IPS-NIHi11 (cell line): ENCODE data around the gene CARMIL1.
"Not testable (repeated sequence)": the region's sequence is repeated elsewhere in the genome, so short reads cannot be mapped to it uniquely, and the experiment has no call there.

ENCODE experiments used
- DNase-seq: peaks from one replicate; pipeline ENCODE4 v3.0.0; 2012; ENCODE audit warnings: mixed read lengths, low spot score

Gene CARMIL1

GRCh38 chr6:25444521-25444920 is 165.3 kb downstream of the CARMIL1 start:
- not testable (repeated sequence) for DNase-seq

GRCh38 chr6:25446830-25447569 is 167.8 kb downstream of the CARMIL1 start:
- no peak for DNase-seq

GRCh38 chr6:25447570-25447929 is 168.4 kb downstream of the CARMIL1 start:
- DNase-seq = no peak

- peak; percentile 43 for DNase-seq
Measured at GRCh38 chr6:25448965-25449538, 169.9 kb downstream of the CARMIL1 start.

GRCh38 chr6:25449774-25450173 is 170.6 kb downstream of the CARMIL1 start:
- peak; percentile 71 for DNase-seq

- DNase-seq = no peak
Measured at GRCh38 chr6:25450469-25451198, 171.5 kb downstream of the CARMIL1 start.

- DNase-seq = no peak
Measured at GRCh38 chr6:25452031-25452430, 172.9 kb downstream of the CARMIL1 start.

- no peak for DNase-seq
Measured at GRCh38 chr6:25453288-25453687, 174.1 kb downstream of the CARMIL1 start.

- DNase-seq = no peak
Measured at GRCh38 chr6:25454136-25454535, 175.0 kb downstream of the CARMIL1 start.

- no peak for DNase-seq
Measured at GRCh38 chr6:25456249-25457040, 177.3 kb downstream of the CARMIL1 start.

- no peak for DNase-seq
Measured at GRCh38 chr6:25457516-25457915, 178.3 kb downstream of the CARMIL1 start.

- no peak for DNase-seq
Measured at GRCh38 chr6:25458485-25458884, 179.3 kb downstream of the CARMIL1 start.

GRCh38 chr6:25462235-25462897 is 183.2 kb downstream of the CARMIL1 start:
- no peak for DNase-seq

- DNase-seq = no peak
Measured at GRCh38 chr6:25463441-25463840, 184.3 kb downstream of the CARMIL1 start.

GRCh38 chr6:25464225-25464624 is 185.1 kb downstream of the CARMIL1 start:
- no peak for DNase-seq

- DNase-seq = no peak
Measured at GRCh38 chr6:25465941-25466340, 186.8 kb downstream of the CARMIL1 start.

- DNase-seq = no peak
Measured at GRCh38 chr6:25468881-25469280, 189.7 kb downstream of the CARMIL1 start.

GRCh38 chr6:25469797-25470388 is 190.7 kb downstream of the CARMIL1 start:
- no peak for DNase-seq

- no peak for DNase-seq
Measured at GRCh38 chr6:25472306-25472705, 193.1 kb downstream of the CARMIL1 start.

GRCh38 chr6:25472906-25473305 is 193.7 kb downstream of the CARMIL1 start:
- no peak for DNase-seq

GRCh38 chr6:25473447-25473846 is 194.3 kb downstream of the CARMIL1 start:
- DNase-seq = no peak
